GM12878 (cell line): ENCODE results near the gene GSTA4. TPM values are rescaled to one million over a fixed set of nuclear protein-coding genes. Genes with fewer than 3 reads are reported as not detected.
A peak's percentile ranks its signal among the peaks of the same experiment; 100 is the strongest.

Experiments used
- ASH2L ChIP-seq: fragments of 300-600, 200-600 bp; sonication (generic); IDR thresholded peaks from 2 replicates; pipeline ENCODE4 v1.6.1; 2017; ENCODE audit warnings: low read depth, mild to moderate bottlenecking, borderline replicate concordance
- CREB1 ChIP-seq: IDR thresholded peaks from 2 replicates; pipeline ENCODE4 v1.6.1; 2012; ENCODE audit warnings: low read depth, mild to moderate bottlenecking, inconsistent platforms
- DPF2 ChIP-seq: fragments of 450-650 bp; IDR thresholded peaks from 2 replicates; pipeline ENCODE4 v1.6.1; 2017; ENCODE audit warnings: mild to moderate bottlenecking
- EED ChIP-seq: sonication (generic); IDR thresholded peaks from 2 replicates; pipeline ENCODE4 v1.6.1; 2016; ENCODE audit warnings: antibody characterized with exemption, low read depth
- EP300 ChIP-seq, 2 experiments: fragments of 150-350 bp in 1 of 2; IDR thresholded peaks; 2 replicates each; pipeline ENCODE4 v1.6.1; 2011 to 2012; ENCODE audit warnings: low read depth in 2 of 2, low read length in 2 of 2, borderline replicate concordance in 1 of 2, improper control_type of control experiment in 1 of 2, inconsistent platforms in 1 of 2; ENCODE audit not compliant: control insufficient read depth in 1 of 2
- FOXK2 ChIP-seq: fragments of 450-650 bp; IDR thresholded peaks from 2 replicates; pipeline ENCODE4 v1.6.1; 2017; ENCODE audit warnings: mild to moderate bottlenecking, moderate library complexity
- FOXM1 ChIP-seq: IDR thresholded peaks from 2 replicates; pipeline ENCODE4 v1.6.1; 2012; ENCODE audit warnings: low read depth, mild to moderate bottlenecking, inconsistent platforms, low read length, moderate library complexity
- GATAD2B ChIP-seq: fragments of 450-650 bp; conservative IDR thresholded peaks from 2 replicates; pipeline ENCODE4 v1.6.1; 2017; ENCODE audit warnings: low read depth, mild to moderate bottlenecking, moderate library complexity
- IKZF1 ChIP-seq: fragments of 450-650 bp; conservative IDR thresholded peaks from 2 replicates; pipeline ENCODE4 v1.6.1; 2017; ENCODE audit warnings: antibody characterized with exemption, mild to moderate bottlenecking
- IKZF2 ChIP-seq, 2 experiments: fragments of 450-650 bp; IDR thresholded peaks; 2 replicates each; pipeline ENCODE4 v1.6.1; 2017; ENCODE audit warnings: mild to moderate bottlenecking in 2 of 2, moderate library complexity in 2 of 2
- IRF4 ChIP-seq: IDR thresholded peaks from 2 replicates; pipeline ENCODE4 v1.6.1; 2011; ENCODE audit warnings: low read depth, low read length
- KLF5 ChIP-seq: fragments of 450-650 bp; IDR thresholded peaks from 2 replicates; pipeline ENCODE4 v1.6.1; 2014; ENCODE audit warnings: mild to moderate bottlenecking; ENCODE audit not compliant: partially characterized antibody
- MAX ChIP-seq: IDR thresholded peaks from 2 replicates; pipeline ENCODE4 v1.6.1; 2012; ENCODE audit warnings: low read depth, low read length, improper control_type of control experiment
- MEF2A ChIP-seq: IDR thresholded peaks from 2 replicates; pipeline ENCODE4 v1.6.1; 2011; ENCODE audit warnings: low read depth, mild to moderate bottlenecking, low read length, moderate library complexity; ENCODE audit not compliant: insufficient read depth
- MTA2 ChIP-seq: fragments of 450-650 bp; IDR thresholded peaks from 2 replicates; pipeline ENCODE4 v1.6.1; 2016; ENCODE audit warnings: low read depth, mild to moderate bottlenecking, moderate library complexity
- NBN ChIP-seq: fragments of 450-650 bp; IDR thresholded peaks from 2 replicates; pipeline ENCODE4 v1.6.1; 2016
- NFYB ChIP-seq: IDR thresholded peaks from 2 replicates; pipeline ENCODE4 v1.6.1; 2011; ENCODE audit warnings: low read depth, mild to moderate bottlenecking, low read length, improper control_type of control experiment, moderate library complexity; ENCODE audit not compliant: insufficient read depth
- PAX5 ChIP-seq: IDR thresholded peaks from 2 replicates; pipeline ENCODE4 v1.6.1; 2011; ENCODE audit warnings: low read depth, low read length, borderline replicate concordance
- PML ChIP-seq: IDR thresholded peaks from 2 replicates; pipeline ENCODE4 v1.6.1; 2012; ENCODE audit warnings: low read length, inconsistent platforms
- RELA ChIP-seq: fragments of 450-650 bp; IDR thresholded peaks from 2 replicates; pipeline ENCODE4 v1.8.0; 2014; ENCODE audit warnings: borderline replicate concordance; ENCODE audit not compliant: partially characterized antibody
- SMARCA5 ChIP-seq: fragments of 450-650 bp; IDR thresholded peaks from 2 replicates; pipeline ENCODE4 v1.6.1; 2017; ENCODE audit warnings: mild to moderate bottlenecking
- SREBF2 ChIP-seq: IDR thresholded peaks from 2 replicates; pipeline ENCODE4 v1.6.1; 2012; ENCODE audit warnings: mild to moderate bottlenecking, low read length
- STAT1 ChIP-seq: fragments of 450-650 bp; conservative IDR thresholded peaks from 2 replicates; pipeline ENCODE4 v1.6.1; 2014; ENCODE audit warnings: antibody characterized with exemption, mild to moderate bottlenecking
- TARDBP ChIP-seq: IDR thresholded peaks from 2 replicates; pipeline ENCODE4 v1.6.1; 2016; ENCODE audit warnings: borderline replicate concordance
- TBL1XR1 ChIP-seq: IDR thresholded peaks from 2 replicates; pipeline ENCODE4 v1.6.1; 2012; ENCODE audit warnings: low read depth, low read length, improper control_type of control experiment
- TCF3 ChIP-seq: IDR thresholded peaks from 2 replicates; pipeline ENCODE4 v1.6.1; 2012; ENCODE audit warnings: low read depth, mild to moderate bottlenecking, low read length, borderline replicate concordance; ENCODE audit not compliant: insufficient read depth
- TCF7 ChIP-seq: IDR thresholded peaks from 2 replicates; pipeline ENCODE4 v1.6.1; 2014; ENCODE audit warnings: antibody characterized with exemption, borderline replicate concordance
- WRNIP1 ChIP-seq: IDR thresholded peaks from 2 replicates; pipeline ENCODE4 v1.6.1; 2011; ENCODE audit warnings: low read depth, low read length, improper control_type of control experiment, borderline replicate concordance
- ZBTB4 ChIP-seq: fragments of 450-650 bp; formaldehyde crosslinking; IDR thresholded peaks from 2 replicates; pipeline ENCODE4 v1.4.0; 2022; ENCODE audit warnings: mild to moderate bottlenecking, moderate library complexity
- polyA plus RNA-seq, 11 experiments: library from polyadenylated mRNA; depleted of rRNA in 4 of 11; unstranded in 6 of 11; stranded (reverse) in 5 of 11; fragments of >200 nt; fragmentation: Nextera tagmentation in 4 of 11; fragmentation: Illumina TruSeq in 1 of 11; extraction: Ambion mirVana in 4 of 11; extraction: Trizol in 1 of 11; gene quantifications; 1 replicate in 1 of 11; 2 replicates in 10 of 11; pipeline versions ENCODE4 v1.2.1 to v1.2.3, GENCODE V29; 2011 to 2016; ENCODE audit warnings: inconsistent platforms in 2 of 11, missing spikeins in 2 of 11, low read depth in 1 of 11
- total RNA-seq, 4 experiments: library from RNA; depleted of rRNA in 3 of 4; stranded (reverse); fragments of >200 nt in 3 of 4; fragmentation: Illumina TruSeq in 1 of 4; extraction: Trizol in 1 of 4; gene quantifications; 2 replicates each; pipeline versions ENCODE4 v1.2.1 to v1.2.3, GENCODE V29; 2013 to 2021

Gene GSTA4
- total and polyA plus RNA-seq, 10 of the 15 experiments (the other 5 are each of a cell fraction or from before 2014, with no cell fraction given) = 1.9 to 9.7 (median 4.4) TPM

DNA sequence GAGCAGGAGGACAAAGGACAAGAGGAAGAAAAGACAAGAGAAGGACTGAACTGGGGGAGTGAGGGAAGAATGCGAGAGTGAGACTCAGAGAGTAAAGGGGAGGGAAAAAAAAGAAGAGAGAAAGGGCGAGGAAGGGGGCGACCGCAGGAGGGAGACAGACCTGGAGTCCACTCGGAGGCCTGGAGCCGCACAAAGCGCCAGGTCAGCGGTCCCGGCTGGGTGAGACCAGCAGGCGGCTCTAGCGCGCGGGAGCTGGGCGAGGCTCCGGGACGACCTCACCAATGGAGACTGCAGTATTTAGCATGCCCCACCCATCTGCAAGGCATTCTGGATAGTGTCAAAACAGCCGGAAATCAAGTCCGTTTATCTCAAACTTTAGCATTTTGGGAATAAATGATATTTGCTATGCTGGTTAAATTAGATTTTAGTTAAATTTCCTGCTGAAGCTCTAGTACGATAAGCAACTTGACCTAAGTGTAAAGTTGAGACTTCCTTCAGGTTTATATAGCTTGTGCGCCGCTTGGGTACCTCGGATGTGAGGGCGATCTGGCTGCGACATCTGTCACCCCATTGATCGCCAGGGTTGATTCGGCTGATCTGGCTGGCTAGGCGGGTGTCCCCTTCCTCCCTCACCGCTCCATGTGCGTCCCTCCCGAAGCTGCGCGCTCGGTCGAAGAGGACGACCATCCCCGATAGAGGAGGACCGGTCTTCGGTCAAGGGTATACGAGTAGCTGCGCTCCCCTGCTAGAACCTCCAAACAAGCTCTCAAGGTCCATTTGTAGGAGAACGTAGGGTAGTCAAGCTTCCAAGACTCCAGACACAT lies at the start of gene GSTA4 (continued):
- TF ChIP-seq IKZF2 (IDR thresholded peaks at IDR 0.05) = peak; percentile 83 to 88; a peak in 3 of 4 replicates
- peak; percentile 80; the same call in 1 of the 2 replicates for TF ChIP-seq SMARCA5
- TF ChIP-seq TCF3 = 0 out of 2 replicates have a peak, but pooled peaks have one; percentile 41
- TF ChIP-seq EP300 (IDR thresholded peaks at IDR 0.05; ENCODE audit: borderline replicate concordance in 1 of 2, control insufficient read depth in 1 of 2, low read depth in 2 of 2, low read length in 2 of 2) = peak in 1 of 2 experiments; percentile 37; a peak in 1 of 4 replicates
- peak; percentile 36; the same call in 1 of the 2 replicates for TF ChIP-seq ASH2L
- TF ChIP-seq EED = peak; percentile 53
- TF ChIP-seq FOXK2 = peak; percentile 61; the same call in 1 of the 2 replicates
- TF ChIP-seq GATAD2B = peak; percentile 66
- TF ChIP-seq SREBF2 = peak; percentile 90
- TF ChIP-seq TBL1XR1 = peak; percentile 84
- TF ChIP-seq ZBTB4 (CRISPR knock-in tag) = peak; percentile 64; the same call in 1 of the 2 replicates
- peak; percentile 85 for TF ChIP-seq IKZF1
- 0 out of 2 replicates have a peak, but pooled peaks have one; percentile 45 for TF ChIP-seq MEF2A
- TF ChIP-seq PML = peak; percentile 88
- TF ChIP-seq MTA2 = peak; percentile 28; the same call in 1 of the 2 replicates
- peak; percentile 38; the same call in 1 of the 2 replicates for TF ChIP-seq IRF4
- TF ChIP-seq NFYB = peak; percentile 40; the same call in 1 of the 2 replicates
- TF ChIP-seq CREB1 = 0 out of 2 replicates have a peak, but pooled peaks have one; percentile 54
- TF ChIP-seq DPF2 = peak; percentile 58
- peak; percentile 94 for TF ChIP-seq KLF5
- 0 out of 2 replicates have a peak, but pooled peaks have one; percentile 23 for TF ChIP-seq PAX5
- peak; percentile 94 for TF ChIP-seq TARDBP
- TF ChIP-seq STAT1 = peak; percentile 97
- peak; percentile 52; the same call in 1 of the 2 replicates for TF ChIP-seq FOXM1
- TF ChIP-seq WRNIP1 = 0 out of 2 replicates have a peak, but pooled peaks have one; percentile 59
- TF ChIP-seq NBN = peak; percentile 87; the same call in 1 of the 2 replicates
- TF ChIP-seq RELA = peak; percentile 80
- TF ChIP-seq MAX = 0 out of 2 replicates have a peak, but pooled peaks have one; percentile 24
- TF ChIP-seq TCF7 = 0 out of 2 replicates have a peak, but pooled peaks have one; percentile 29
